GM18858 (cell line): ENCODE data around the gene SNX14.
"Not testable (repeated sequence)": the region's sequence is repeated elsewhere in the genome, so short reads cannot be mapped to it uniquely, and the experiment has no call there.

Experiments
- ATAC-seq: cut with Tn5 transposase; IDR thresholded peaks from one replicate; pipeline ENCODE4 v1.9.1; 2021; ENCODE audit not compliant: unreplicated experiment

The SNX14 gene

GRCh38 chr6:85593438-85594196, at the start of gene SNX14:
Gene SNX14, minus strand, starts transcription at chr6:85593858. Its CDS starts 140 bp downstream, at chr6:85593718.
- peak; percentile 87 for ATAC-seq

- ATAC-seq: peak; percentile 61
Measured at GRCh38 chr6:85642774-85643536, 49.3 kb upstream of the SNX14 start, which contains the start of gene SYNCRIP. Gene SYNCRIP, minus strand, starts transcription at chr6:85642886. Its CDS starts 1,447 bp downstream, at chr6:85641439.

- ATAC-seq: no peak
Measured at GRCh38 chr6:85641897-85642773, 48.5 kb upstream of the SNX14 start.

- no peak for ATAC-seq
Measured at GRCh38 chr6:85641522-85641896, 47.9 kb upstream of the SNX14 start.

- ATAC-seq: no peak
Measured at GRCh38 chr6:85640821-85641220, 47.2 kb upstream of the SNX14 start.

- no peak for ATAC-seq
Measured at GRCh38 chr6:85637579-85637978, 43.9 kb upstream of the SNX14 start.

- ATAC-seq: no peak
Measured at GRCh38 chr6:85632164-85632942, 38.7 kb upstream of the SNX14 start.

GRCh38 chr6:85631117-85631516, 37.5 kb upstream of the SNX14 start:
- ATAC-seq: not testable (repeated sequence)

- ATAC-seq: no peak
Measured at GRCh38 chr6:85628353-85628752, 34.7 kb upstream of the SNX14 start.

GRCh38 chr6:85620308-85620707, 26.6 kb upstream of the SNX14 start:
- no peak for ATAC-seq

GRCh38 chr6:85614780-85615179, 21.1 kb upstream of the SNX14 start:
- ATAC-seq: no peak

- no peak for ATAC-seq
Measured at GRCh38 chr6:85612690-85613474, 19.2 kb upstream of the SNX14 start.

- ATAC-seq: no peak
Measured at GRCh38 chr6:85610182-85610895, 16.7 kb upstream of the SNX14 start.

- no peak for ATAC-seq
Measured at GRCh38 chr6:85602100-85602499, 8.4 kb upstream of the SNX14 start.

GRCh38 chr6:85600713-85601313, 7.2 kb upstream of the SNX14 start:
- no peak for ATAC-seq

- no peak for ATAC-seq
Measured at GRCh38 chr6:85594197-85594930, 706 bp upstream of the SNX14 start.

- no peak for ATAC-seq
Measured at GRCh38 chr6:85592033-85592432, 1.6 kb downstream of the SNX14 start.

- ATAC-seq: no peak
Measured at GRCh38 chr6:85591207-85591606, 2.5 kb downstream of the SNX14 start.
